Stimulated activated CD4-positive, alpha-beta T cell treated with anti-CD3 and anti-CD28 coated beads, TNF-alpha, amount 100 ng/mL, for 4 hours (primary cell): ENCODE data around the gene VWC2L.

Experiments
- DNase-seq, 3 experiments: peaks; one replicate each; pipeline ENCODE4 v3.0.0-alpha.2; 2020; ENCODE audit warnings: low read depth in 3 of 3

VWC2L gene

DNA sequence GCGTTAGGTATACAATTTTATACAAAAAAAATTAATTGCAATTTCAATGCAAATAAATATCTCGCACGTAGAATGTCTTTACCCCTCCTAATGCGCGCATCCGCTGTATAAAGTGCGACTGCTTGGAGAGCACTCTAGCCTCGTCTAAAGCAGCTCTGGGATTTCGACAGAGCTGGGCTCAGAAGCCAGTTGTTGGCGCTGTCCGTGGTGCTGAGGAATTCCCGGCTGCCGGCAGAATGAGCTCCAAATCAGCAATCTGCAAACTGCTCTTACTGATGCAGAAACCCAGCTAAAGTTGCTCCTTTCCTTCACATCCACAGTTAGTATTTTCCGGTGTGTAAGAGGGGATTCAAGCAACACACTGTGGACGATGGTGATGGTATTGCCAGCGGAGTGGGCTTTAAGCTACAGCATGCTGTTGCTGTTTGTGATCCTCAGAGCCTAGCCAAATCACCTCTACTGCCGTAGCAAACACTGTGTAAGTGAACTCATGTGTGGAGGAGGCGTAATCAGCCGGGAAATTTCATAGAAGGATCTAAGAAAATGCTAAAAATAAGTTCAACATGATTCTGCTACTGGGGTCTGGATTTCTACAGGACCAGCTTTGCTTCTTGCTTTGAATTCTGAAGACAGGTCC lies at the start of gene VWC2L:
VWC2L (plus strand) TSS at position 137 of the 637 bp plus-strand sequence. CDS start 3,140 bp downstream, outside the sequence.
- DNase-seq, result no peak

DNA sequence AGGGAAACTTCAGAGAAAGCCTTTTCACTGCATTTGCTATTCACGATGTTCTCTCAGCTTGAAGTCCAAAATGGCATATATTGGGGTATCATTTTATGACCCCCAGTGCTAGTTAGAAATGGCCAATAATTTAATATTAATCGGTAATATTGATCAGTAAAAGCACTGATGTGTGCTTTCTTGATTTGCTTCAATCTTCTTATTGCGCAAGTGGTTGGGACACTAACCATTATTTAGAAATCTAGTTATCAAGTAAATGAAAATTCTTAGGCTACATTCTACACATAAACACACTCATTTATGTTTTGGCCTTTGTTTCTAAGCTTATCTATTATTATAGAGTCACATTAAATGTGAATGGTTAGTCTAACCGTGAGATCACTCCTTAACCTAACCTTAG lies 49.7 kb upstream of the VWC2L start:
- no peak for DNase-seq

DNA sequence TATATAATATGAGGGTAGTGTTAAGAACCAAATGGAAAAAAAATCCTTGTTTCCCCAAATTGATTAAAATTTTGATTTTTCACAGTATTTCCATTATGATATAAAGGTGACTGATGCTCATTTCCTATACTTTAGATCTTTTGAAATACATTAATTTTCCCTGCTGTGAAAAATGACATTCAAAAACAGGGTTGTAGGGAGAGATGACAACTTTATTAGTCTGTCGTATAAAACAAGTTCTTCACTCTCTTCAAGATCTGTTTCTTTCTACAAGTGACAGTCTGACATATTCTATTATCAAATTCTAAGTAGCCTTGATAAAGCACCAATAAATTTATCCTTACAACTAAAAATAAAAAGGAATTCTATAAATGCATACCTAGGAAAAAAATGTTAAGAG lies 45.3 kb upstream of the VWC2L start:
- no peak for DNase-seq

DNA sequence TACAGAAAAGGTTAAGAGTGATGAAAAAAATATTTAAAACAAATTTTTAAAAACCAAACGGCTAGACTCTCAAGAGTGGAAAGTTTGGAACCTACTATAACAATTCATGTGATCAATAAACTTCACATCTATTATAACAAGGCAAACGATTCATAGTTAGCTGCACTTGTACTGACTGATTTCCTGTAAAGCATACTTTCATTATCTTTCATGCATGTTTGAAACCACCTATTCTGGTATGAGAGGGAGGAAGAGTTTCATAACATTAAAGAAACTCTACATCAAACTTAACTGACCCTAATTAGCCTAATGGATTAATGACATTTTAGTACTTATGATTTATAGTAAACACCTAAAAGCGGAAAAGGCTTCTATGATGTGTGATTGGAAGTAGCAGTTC lies 43.7 kb upstream of the VWC2L start:
- no peak for DNase-seq

DNA sequence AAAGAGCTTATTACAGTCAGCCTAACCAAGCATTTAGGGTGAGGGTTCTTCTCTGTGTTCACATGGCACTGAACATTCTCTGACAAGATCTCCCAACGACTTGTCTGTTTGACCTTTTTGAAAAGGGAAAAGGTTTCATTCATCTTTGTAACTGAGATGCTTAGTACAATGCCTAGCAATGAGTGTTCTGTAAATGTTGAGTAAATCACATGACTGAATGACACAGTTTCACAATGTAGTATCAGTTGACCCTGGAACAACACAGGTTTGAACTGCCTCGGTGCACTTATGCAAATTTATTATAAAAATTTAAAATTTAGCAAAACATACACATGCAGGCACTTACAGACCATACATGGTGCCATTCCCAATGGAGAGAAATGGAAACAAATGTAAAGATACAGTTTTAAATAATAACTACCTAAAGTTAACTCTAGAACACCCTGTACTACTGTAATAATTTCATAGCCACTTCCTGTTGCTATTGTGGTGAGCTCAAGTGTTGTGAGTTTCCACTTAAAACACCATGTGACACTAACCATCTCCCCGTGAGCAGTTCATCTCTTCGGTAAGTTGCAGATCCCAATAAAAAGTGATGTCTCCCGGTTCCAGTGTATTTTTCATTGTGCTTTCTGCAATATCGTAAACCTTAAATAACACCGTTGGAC lies 34.1 kb upstream of the VWC2L start:
- DNase-seq, result no peak

DNA sequence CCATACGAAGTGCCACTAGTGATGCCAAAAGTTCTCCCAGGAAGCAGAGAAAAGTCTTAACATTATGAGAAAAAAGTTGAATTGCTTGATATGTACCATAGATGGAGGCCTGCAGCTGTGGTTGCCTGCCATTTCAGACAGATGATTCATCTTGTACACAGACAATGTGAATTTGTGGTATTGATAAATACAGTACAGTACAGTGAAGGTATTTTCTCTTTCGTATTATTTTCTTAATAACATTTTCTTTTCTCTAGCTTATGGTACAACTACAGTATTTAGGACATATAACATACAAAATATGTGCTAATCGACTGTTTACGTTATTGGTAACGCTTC lies 33.6 kb upstream of the VWC2L start:
- DNase-seq, result no peak

DNA sequence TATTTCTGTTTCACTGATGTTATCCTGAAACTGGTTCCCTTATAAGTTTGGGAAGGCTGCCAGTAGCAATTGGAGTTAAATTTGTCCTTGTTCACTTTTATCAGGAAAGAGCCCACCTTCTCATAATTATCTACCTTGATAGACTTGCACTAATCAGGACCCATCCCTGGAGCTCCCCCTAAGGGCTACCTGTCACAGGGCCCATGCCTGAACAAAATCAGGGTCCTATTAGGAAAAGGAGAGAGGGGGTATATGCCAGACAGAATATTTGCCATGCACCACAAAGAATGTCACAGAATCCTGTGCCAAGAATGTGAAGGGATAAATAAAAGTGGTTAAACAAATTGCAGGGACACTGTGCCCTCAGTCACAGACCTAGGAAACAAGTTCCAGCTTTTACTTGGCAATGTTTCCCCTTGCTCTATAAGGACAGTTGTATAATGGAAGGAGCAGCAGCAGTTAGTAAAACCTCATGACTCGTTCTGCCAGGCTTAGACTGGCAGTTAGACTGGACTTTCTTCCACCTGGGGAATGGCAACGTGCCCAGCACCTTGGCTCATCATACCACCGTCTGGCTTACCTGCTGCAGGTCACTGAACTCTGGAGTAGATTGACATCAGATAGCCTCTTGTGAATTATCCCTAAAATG lies 32.3 kb upstream of the VWC2L start:
- no peak for DNase-seq

DNA sequence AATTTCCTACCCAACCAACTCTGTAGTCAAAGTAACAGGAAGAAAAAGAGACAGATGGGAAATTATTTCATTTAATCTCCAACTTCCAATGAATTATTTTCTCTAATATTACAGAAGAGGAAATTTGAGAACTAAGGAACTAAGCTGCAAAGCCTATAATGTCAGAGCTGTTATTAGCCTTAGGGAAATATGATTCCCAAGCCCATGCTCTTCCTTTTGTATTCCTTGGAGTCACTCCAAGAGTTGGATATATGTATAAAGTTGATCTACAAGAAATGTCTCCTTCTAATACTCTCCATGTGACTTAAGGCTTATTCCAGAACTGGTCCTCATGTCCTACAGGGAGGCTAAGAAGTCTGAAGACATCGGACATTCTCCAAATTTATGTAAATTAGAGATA lies 31.6 kb upstream of the VWC2L start:
- no peak for DNase-seq

DNA sequence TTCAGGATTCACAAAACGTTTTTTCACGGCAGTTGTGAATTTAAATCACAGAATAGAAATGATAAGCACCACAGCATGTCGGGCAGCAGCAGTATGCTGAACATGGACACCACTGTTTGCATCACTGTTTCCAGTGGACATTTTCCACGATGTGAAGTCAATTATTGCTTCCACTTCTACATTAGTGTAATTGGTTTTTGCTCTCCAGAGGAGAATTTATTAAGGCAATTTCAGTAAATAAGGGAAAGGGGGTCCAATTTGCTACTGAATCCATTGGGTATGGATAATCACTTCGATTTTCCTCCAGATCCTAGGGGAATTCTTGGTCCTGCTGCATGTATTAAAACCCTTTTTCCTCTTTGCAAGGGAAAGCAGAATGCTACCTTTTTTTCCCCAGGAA lies 30.2 kb upstream of the VWC2L start:
- DNase-seq, result no peak

DNA sequence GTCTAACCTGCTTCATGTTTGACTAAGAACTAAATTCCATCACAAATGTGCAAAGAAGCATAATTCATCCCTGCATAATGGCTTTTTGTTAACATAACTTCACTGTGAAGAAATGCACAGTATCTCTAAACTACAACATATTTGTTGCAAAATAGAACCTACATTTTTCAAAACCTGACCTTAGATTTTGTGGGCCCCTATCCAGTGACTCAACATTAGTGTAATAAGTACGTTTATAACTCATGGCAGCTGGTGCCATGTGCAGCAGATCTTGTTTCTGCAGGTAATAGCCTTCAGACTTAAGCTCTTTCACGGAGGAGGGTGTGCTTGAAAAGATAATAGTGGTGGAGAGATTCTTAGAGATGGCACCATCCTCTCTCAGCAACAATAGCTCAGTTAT lies 28.6 kb upstream of the VWC2L start:
- DNase-seq, result no peak

DNA sequence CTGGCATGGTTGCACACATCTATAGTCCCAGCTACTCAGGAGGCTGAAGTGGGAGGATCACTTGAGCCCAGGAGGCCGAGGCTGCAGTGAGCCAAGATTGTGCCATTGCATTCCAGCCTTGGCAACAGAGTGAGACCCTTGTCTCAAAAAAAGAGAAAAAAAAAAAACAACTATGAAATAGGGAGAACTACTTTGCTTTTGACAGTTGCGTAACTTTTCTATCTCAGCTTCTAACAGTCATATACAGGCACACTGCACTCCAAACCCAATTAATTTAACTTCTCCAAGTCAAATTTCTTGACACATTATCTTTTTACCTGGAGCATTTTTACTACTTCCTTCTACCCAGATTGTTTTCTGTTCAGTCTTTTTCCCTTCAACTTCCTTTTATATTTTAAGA lies 24.1 kb upstream of the VWC2L start:
- no peak for DNase-seq

DNA sequence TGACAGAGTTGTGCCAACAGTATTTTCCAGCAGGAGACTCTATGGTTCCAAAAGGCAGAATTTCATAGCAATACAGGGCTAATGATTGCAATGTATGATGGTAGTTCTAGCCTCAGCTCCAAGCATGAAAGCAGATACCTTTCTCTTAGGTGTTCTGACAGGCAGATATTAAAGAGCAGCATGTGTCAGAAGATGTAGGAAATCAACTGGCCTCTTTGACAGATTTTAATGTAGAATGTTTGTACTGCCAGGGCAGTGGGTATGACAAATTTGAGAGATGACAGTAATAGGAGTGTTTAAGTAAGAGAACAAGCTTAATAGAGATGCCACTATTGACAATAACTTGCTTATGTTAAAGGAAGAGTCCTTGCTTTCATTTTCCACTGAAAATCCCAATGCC lies 21.5 kb upstream of the VWC2L start:
- no peak for DNase-seq

DNA sequence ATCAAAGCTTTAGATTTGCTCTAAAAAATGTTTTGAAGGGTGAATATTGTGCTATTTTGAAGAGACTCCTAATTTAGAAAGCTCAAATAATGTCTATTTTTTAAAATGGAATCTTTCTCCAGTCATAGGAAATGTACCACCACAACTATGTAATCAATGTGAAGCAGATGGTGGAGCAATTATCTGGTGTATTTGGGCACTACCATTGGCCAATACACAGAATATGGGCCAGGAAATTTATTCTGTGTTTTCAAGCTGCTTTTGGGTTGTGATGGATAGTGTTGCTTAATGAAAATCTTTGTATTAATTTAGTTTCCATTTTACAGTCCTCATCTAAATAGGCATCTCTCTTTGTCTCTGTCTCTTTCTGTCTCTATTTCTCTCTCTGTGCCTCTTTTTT lies 17.1 kb upstream of the VWC2L start:
- no peak for DNase-seq

DNA sequence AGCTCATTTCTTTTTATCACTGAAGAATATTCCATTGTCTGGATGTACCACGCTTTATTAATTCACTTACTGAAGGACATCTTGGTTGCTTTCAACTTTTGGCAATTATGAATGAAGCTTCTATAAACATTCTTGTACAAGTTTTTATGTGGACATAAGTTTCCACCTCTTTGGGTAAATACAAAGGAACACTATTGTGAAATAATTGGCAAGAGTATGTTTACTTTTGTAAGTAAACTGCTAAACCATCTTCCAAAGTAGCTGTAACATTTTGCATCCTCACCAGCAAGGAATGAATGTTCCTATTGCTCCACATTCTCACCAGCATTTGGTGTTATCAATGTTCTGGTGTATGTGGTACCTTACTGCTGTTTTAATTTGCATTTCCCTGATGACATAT lies 15.8 kb upstream of the VWC2L start:
- no peak for DNase-seq

DNA sequence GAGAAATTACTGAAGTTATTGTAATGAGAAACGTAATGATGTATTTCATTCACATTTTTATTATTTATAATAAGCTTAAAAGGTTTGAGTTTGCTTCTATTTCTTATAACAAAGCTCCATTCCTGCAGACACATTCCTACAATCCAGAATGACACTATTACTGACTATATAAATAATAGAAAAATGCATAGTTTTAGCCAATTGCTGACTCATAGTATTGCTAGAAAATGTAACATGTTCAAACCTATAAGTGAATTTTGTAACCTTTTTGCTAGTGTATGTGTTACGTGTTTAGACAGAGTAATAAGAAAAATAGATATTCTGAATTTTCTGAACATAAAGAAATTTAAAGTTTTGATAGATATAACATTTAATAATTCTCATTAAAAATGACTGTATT lies 9.3 kb upstream of the VWC2L start:
- DNase-seq, result no peak

DNA sequence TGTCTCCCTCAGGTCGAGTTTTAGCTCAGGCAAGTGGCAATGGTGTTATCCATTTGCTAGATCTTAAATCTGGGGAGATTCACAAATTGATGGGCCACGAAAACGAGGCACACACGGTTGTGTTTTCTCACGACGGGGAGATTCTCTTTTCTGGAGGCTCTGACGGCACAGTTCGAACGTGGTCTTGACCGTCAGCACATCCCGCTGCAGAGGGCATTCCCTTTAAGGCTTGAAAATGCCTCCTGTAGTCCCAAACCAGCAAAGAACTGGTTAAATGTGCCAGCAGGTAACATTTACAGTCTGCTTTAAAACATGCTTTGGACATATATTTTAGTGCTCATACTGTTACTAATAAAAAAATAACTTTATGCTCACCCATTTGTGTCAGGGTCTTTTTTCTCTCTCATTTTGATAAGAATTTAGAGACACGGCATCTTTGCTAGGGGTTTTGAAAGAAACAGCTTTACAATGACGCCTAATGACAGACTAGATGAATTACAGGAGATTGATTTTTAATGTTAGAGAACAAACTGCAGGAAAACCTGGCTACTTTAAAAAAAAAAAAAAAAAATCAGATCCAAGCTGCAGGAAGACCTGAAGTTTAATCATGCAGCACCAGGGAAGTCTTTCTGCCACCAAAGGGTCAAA lies 602 bp upstream of the VWC2L start:
- DNase-seq, result no peak

DNA sequence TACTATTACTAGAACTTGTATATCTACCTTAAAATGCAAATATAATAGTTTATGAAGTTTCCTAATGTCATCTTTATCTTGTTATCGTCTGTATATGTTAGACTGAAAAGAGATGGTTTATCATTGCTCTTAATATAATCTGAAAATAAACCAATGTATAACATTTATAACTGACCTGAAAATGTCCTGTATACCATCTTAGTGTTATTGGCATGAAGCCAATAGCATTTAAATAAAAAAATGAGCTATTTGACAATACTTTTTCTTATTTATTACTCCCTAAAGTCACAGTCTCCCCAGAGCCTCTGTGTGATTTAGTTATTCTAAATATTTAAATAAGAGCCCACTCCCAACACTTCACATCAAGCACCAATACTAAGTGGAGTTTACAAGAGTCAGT lies 1.8 kb downstream of the VWC2L start:
- no peak for DNase-seq

DNA sequence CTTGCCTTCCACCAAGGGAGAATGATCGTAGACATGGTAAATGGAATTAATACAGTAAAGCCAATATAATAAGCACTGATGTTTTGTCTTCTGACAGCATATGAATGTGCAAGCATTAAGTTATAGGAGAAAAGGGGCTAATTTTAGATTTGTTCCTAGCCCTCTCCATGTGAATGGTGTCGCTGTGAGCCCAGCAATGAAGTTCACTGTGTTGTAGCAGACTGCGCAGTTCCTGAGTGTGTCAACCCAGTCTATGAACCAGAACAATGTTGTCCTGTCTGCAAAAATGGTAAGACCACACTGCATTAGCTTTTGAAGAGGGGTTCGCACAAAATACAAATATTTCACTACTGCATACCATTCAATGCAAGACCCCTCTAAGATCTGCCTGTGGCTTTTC lies 25.6 kb downstream of the VWC2L start:
- DNase-seq, result no peak

DNA sequence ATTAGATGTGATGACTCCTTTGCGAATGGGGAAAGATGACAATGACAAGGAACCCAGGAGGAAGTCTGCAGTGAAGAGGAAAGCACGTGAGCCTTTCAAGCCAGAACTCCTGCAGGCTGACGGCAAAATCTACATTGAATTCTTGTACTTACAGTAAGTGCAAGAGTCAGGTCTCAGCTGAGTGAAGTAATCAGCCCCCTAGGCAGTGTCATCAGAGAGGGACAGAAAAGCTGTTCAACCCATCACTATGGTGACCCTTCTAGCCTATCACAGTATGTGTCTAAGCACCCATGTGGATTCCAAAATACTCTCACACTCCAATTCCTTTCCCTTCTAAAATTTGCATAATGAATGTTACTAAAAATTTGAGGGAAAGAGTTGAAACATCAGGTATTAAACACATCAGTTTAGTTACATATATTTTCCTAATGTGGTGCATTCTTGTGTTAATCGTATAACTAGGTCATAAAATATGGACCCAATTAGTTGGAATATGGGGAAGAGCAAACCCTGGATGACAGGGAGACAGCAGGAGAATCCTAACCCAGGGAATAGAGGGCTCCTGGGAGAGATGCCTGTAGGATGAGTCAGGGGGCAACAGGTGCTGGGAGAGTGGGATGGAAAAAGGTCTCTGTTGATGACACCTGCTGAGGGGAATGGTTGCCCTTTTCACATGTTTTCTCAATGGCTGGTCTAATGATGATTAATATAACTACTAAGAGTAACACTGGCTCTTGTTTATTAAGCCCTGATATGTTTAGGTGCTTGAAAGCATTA lies 39.5 kb downstream of the VWC2L start:
- DNase-seq, result no peak

DNA sequence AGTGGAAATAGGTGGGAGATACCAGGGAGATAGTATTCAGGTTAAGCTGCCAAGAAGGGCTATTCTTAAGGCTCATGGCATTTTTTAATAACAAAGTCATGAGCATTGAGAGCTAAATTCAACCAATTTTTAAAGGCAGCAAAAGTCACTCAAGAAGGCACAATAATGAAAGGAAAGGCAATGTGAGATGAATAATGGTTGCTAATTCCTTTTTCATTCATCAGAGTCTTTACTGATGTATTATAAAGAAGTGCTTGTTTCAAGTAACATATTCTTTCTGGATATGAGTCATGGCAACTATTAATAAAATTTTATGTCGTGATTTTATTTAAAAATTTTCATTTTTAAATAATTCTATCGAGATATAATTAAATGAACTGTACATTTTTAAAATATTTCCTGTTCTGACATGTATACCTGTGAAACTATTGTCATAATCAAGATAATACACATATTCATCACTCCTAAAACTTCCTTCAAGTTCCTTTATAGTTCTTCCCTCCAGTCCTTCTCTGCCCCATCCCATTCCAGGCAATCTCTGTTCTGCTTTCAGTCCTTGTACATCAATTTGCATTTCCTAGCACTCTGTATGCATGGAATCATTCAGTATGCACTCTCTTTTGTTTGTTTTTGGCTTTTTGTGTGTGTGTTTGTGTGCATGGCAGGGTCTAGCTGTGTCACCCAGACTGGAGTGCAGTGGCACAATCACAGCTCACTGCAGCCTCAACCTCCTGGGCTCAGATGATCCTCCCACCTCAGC lies 40.8 kb downstream of the VWC2L start:
- DNase-seq, result no peak

DNA sequence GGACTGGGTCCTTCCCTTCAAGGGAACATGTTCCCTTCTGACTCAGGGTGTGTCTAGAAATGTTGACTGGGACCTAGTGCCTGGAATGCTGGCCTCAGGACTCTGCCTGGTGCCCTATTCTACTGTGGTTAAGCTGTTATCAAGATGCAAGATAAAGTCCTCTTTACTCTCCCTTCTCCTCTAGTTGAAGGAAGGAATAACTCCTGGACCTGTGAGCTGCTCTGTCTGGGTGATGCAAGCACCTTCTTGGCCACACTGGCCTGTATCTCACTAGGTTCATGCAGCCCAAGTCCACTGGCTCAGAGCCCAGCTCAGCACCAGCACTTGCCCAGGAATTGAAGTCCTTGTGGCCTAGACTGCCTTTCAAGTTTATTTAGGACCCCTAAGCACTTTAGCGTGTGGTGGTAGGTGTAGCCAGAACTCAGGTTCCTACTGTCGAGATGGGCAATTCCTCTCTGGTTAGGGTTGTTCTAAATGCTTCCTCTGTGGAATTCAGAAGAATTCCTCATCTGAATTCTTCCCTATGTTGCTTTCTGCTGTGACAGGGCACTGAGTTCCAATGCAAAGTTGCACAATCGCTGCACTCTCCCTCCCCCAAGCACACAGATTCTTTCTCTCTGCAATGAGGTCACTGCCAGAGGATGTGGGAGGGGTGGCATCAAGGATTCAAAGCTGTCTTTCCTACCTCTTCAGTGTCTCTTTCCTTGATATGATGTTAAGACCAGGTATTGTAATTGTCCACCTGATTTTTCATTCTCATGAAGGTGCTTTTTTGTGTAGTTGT lies 54.7 kb downstream of the VWC2L start:
- DNase-seq, result no peak
